HCT116 (cell line): ENCODE results near the gene APOBEC3F. TPM values are rescaled to one million over a fixed set of nuclear protein-coding genes. Genes with fewer than 3 reads are reported as not detected.
"Not testable (repeated sequence)": the region's sequence is repeated elsewhere in the genome, so short reads cannot be mapped to it uniquely, and the experiment has no call there.

Source experiments
- ATAC-seq: fragments of 200-7000 bp; cut with Tn5 transposase; 2 replicates; pipeline ENCODE4 v1.9.1; 2020; ENCODE audit warnings: mild to moderate bottlenecking, moderate library complexity
- BruUV-seq: library from RNA; stranded (reverse); fragments of 400-500 nt; replicated peaks from 2 replicates; lab custom pipeline; 2021; lab: Mats Ljungman, UMichigan
- CTCF ChIA-PET: fragments of 300-600 bp; sonication (Branson Sonifier 250); formaldehyde crosslinking; loops from one replicate; lab custom pipeline; 2021; ENCODE audit warnings: antibody characterized with exemption; lab: Charles Lee
- POLR2A ChIA-PET: fragments of 300-600, 350-600 bp; sonication (Branson Sonifier 250); formaldehyde crosslinking; loops from one replicate; lab custom pipeline; 2021; ENCODE audit warnings: antibody characterized with exemption; lab: Charles Lee
- RAD21 ChIA-PET, 2 experiments: fragments of 300-600 bp; sonication (Branson Sonifier 250); formaldehyde crosslinking; loops; one replicate each; lab custom pipeline; 2023; ENCODE audit warnings: low total read pairs in 2 of 2; ENCODE audit not compliant: uncharacterized antibody in 2 of 2, unreplicated experiment in 2 of 2, low non-redundant PET in 1 of 2; lab: Charles Lee
- DNase-seq: peaks from one replicate; pipeline ENCODE4 v3.0.0-alpha.2; 2010; ENCODE audit warnings: low read depth, low spot score
- H2AFZ ChIP-seq: fragments of 200-600 bp; shearing (Covaris generic), sonication (generic); 2 replicates; pipeline ENCODE4 v1.6.1; 2017; ENCODE audit warnings: low read depth, mixed run types, mixed read lengths, antibody characterized with exemption, low read length; ENCODE audit not compliant: poor library complexity, severe bottlenecking
- H3K27ac ChIP-seq: 2 replicates; pipeline ENCODE4 v1.5.1; 2012; ENCODE audit warnings: low read depth, low read length
- H3K27me3 ChIP-seq: fragments of 200-600 bp; sonication (generic); 2 replicates; pipeline ENCODE4 v1.6.1; 2016; ENCODE audit warnings: mixed run types, low read length, mixed read lengths; ENCODE audit not compliant: insufficient read depth
- H3K36me3 ChIP-seq, 2 experiments: fragments of 200-500 bp in 1 of 2; fragments of 200-600 bp in 1 of 2; sonication (Bioruptor generic) in 1 of 2; sonication (generic) in 1 of 2; 2 replicates each; pipeline versions ENCODE4 v1.5.1 to v1.6.1; 2014 to 2016; ENCODE audit warnings: low read length in 2 of 2, inconsistent platforms in 1 of 2, mixed read lengths in 1 of 2, mixed run types in 1 of 2; ENCODE audit not compliant: insufficient read depth in 2 of 2, control insufficient read depth in 1 of 2
- H3K4me1 ChIP-seq, 2 experiments: fragments of 200-600 bp in 1 of 2; sonication (generic) in 1 of 2; 2 replicates each; pipeline versions ENCODE4 v1.5.1 to v1.6.1; 2012 to 2017; ENCODE audit warnings: low read length in 2 of 2, inconsistent platforms in 1 of 2, mild to moderate bottlenecking in 1 of 2, mixed read lengths in 1 of 2, mixed run types in 1 of 2, moderate library complexity in 1 of 2; ENCODE audit not compliant: insufficient read depth in 2 of 2, control insufficient read depth in 1 of 2
- H3K4me2 ChIP-seq: fragments of 200-600 bp; sonication (generic); 2 replicates; pipeline ENCODE4 v1.6.1; 2017; ENCODE audit warnings: mixed run types, low read length, mixed read lengths
- H3K4me3 ChIP-seq, 2 experiments: fragments of 200-600 bp in 1 of 2; sonication (generic) in 1 of 2; replicated peaks in 1 of 2; 2 replicates each; pipeline ENCODE4 v1.5.1; 2011 to 2016; ENCODE audit warnings: low read length in 2 of 2, control low read depth in 1 of 2, low read depth in 1 of 2, mild to moderate bottlenecking in 1 of 2, mixed read lengths in 1 of 2, mixed run types in 1 of 2
- H3K79me2 ChIP-seq: fragments of 200-600 bp; sonication (generic); 2 replicates; pipeline ENCODE4 v1.6.1; 2017; ENCODE audit warnings: mild to moderate bottlenecking, mixed run types, low read length, moderate library complexity, mixed read lengths; ENCODE audit not compliant: insufficient read depth
- H3K9ac ChIP-seq: fragments of 200-600 bp; sonication (generic); 2 replicates; pipeline ENCODE4 v1.6.1; 2016; ENCODE audit warnings: low read length, mixed read lengths
- H3K9me2 ChIP-seq: fragments of 200-600 bp; sonication (generic), shearing (Covaris generic); 2 replicates; pipeline ENCODE4 v1.6.1; 2017; ENCODE audit warnings: mixed run types, mild to moderate bottlenecking, moderate library complexity; ENCODE audit not compliant: insufficient read depth
- H3K9me3 ChIP-seq, 2 experiments: fragments of 200-500 bp in 1 of 2; fragments of 200-600 bp in 1 of 2; sonication (Bioruptor generic) in 1 of 2; sonication (generic) in 1 of 2; 2 replicates each; pipeline ENCODE4 v1.6.1; 2014 to 2017; ENCODE audit warnings: low read length in 2 of 2, mixed read lengths in 2 of 2, inconsistent platforms in 1 of 2, low read depth in 1 of 2, mild to moderate bottlenecking in 1 of 2, mixed run types in 1 of 2, moderate library complexity in 1 of 2; ENCODE audit not compliant: control insufficient read depth in 1 of 2, insufficient read depth in 1 of 2
- H4K20me1 ChIP-seq: fragments of 200-600 bp; sonication (generic), shearing (Covaris generic); 2 replicates; pipeline ENCODE4 v1.6.1; 2017; ENCODE audit warnings: mixed run types, mild to moderate bottlenecking, moderate library complexity; ENCODE audit not compliant: insufficient read depth
- EGR1 ChIP-seq: IDR thresholded peaks from 2 replicates; pipeline ENCODE4 v1.6.1; 2012; ENCODE audit warnings: low read depth
- ELF1 ChIP-seq: IDR thresholded peaks from 2 replicates; pipeline ENCODE4 v1.6.1; 2012; ENCODE audit warnings: low read depth, borderline replicate concordance
- EZH2 ChIP-seq: fragments of 200-600 bp; sonication (generic); IDR thresholded peaks from 2 replicates; pipeline ENCODE4 v1.6.1; 2017; ENCODE audit warnings: antibody characterized with exemption, mixed run types
- EZH2phosphoT487 ChIP-seq: fragments of 200-600 bp; IDR thresholded peaks from 2 replicates; pipeline ENCODE4 v1.6.1; 2018; ENCODE audit warnings: antibody characterized with exemption, borderline replicate concordance
- FOSL1 ChIP-seq: IDR thresholded peaks from 2 replicates; pipeline ENCODE4 v1.6.1; 2012; ENCODE audit warnings: low read depth
- POLR2AphosphoS5 ChIP-seq: IDR thresholded peaks from 2 replicates; pipeline ENCODE4 v1.6.1; 2011; ENCODE audit warnings: mild to moderate bottlenecking, low read depth, low read length, moderate library complexity
- RAD21 ChIP-seq: IDR thresholded peaks from 2 replicates; pipeline ENCODE4 v1.6.1; 2012; ENCODE audit warnings: low read depth, mild to moderate bottlenecking
- SIN3A ChIP-seq: IDR thresholded peaks from 2 replicates; pipeline ENCODE4 v1.6.1; 2012; ENCODE audit warnings: low read depth
- YY1 ChIP-seq: IDR thresholded peaks from 2 replicates; pipeline ENCODE4 v1.6.1; 2011; ENCODE audit warnings: low read length, low read depth, moderate library complexity, mild to moderate bottlenecking; ENCODE audit not compliant: insufficient replicate concordance; ENCODE audit errors: extremely low read depth
- ZFX ChIP-seq: fragments of 450-650 bp; IDR thresholded peaks from 2 replicates; pipeline ENCODE4 v1.6.1; 2017
- ZNF274 ChIP-seq: fragments of 200-500 bp; sonication (Bioruptor generic); IDR thresholded peaks from 2 replicates; pipeline ENCODE4 v1.6.1; 2014; ENCODE audit warnings: mild to moderate bottlenecking, low read depth, low read length, inconsistent platforms
- intact Hi-C: fragments of 100-400 bp; cut with micrococcal nuclease; formaldehyde crosslinking; loops from 2 replicates; pipeline ENCODE4 v1.10.0; 2022
- total RNA-seq: library from RNA; stranded (reverse); gene quantifications from one replicate; pipeline ENCODE4 v1.2.1, GENCODE V29; 2021; ENCODE audit not compliant: unreplicated experiment
- TF ChIP-seq, protein P1 (sequence below): IDR thresholded peaks from 2 replicates; pipeline ENCODE4 v1.6.1; 2012
- TF ChIP-seq, protein P2 (sequence below): IDR thresholded peaks from 2 replicates; pipeline ENCODE4 v1.6.1; 2011; ENCODE audit warnings: mild to moderate bottlenecking, low read length, moderate library complexity; ENCODE audit not compliant: insufficient replicate concordance; ENCODE audit errors: extremely low read depth
- TF ChIP-seq, protein P3 (sequence below), 3 experiments: fragments of 200-600 bp in 1 of 3; sonication (generic) in 1 of 3; IDR thresholded peaks in 2 of 3; conservative IDR thresholded peaks in 1 of 3; 2 replicates each; pipeline ENCODE4 v1.5.1; 2012 to 2017; ENCODE audit warnings: low read depth in 2 of 3, low read length in 2 of 3, antibody characterized with exemption in 1 of 3, borderline replicate concordance in 1 of 3, control low read depth in 1 of 3, mild to moderate bottlenecking in 1 of 3, mixed read lengths in 1 of 3, mixed run types in 1 of 3, moderate library complexity in 1 of 3; ENCODE audit not compliant: insufficient read depth in 1 of 3
- TF ChIP-seq, protein P4 (sequence below): IDR thresholded peaks from 2 replicates; pipeline ENCODE4 v1.6.1; 2012

APOBEC3F gene
- total RNA-seq, 1 experiment from 2014 or later, result 11.1 TPM

DNA sequence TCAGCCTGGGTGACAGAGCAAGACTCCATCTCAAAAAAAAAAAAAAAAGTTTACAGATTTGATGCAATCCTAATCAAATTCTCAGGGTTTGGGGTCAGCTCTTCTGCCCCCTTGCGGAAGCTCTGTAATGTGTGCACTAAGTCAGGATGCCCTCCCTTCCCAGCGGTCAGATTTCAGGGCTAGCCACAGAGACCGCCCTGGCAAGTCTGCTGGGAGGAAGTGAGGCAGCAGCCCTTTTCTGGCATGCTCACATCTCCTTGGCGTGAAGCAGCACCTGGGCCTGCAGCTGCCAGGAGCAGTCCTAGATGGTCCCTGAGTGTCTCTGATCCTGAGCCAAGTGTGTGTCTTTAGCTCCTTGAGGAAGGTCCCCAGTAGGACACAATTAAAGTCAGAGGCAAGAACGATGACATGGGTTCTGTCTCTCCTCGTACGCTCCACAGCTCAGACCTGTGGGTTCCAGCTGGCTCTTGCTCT lies 37.5 kb upstream of the APOBEC3F start (continued):
- TF ChIP-seq, protein P1, sequence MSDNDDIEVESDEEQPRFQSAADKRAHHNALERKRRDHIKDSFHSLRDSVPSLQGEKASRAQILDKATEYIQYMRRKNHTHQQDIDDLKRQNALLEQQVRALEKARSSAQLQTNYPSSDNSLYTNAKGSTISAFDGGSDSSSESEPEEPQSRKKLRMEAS, result peak; percentile 75
- no peak for TF ChIP-seq EZH2
- no peak for TF ChIP-seq ZFX
- peak; percentile 86 for TF ChIP-seq RAD21

DNA sequence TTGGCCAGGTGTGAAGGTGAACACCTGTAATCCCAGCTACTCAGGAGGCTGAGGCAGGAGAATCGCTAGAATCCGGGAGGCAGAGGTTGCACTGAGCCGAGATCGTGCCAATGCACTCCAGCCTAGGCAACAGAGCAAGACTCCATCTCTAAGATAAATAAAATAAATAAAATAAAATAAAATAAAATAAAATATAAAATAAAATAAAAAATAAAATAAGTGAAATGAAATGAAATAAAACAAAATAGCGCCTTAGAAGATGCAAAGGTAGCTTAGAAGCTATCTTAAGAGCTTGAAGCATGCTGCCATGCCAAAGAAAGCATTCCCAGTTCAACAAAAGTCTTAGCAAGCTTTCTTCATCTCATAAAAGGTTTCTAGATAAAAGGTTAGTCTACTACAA lies 33.5 kb upstream of the APOBEC3F start:
- H3K79me2 ChIP-seq, result no peaks in the 10 kb centered on the region
- no peaks in the 10 kb centered on the region for H4K20me1 ChIP-seq
- DNase-seq (no peak), ATAC-seq (no peak)
- H2AFZ ChIP-seq, result no peak overlapping the region
- H3K27me3 ChIP-seq, result no peaks in the 10 kb centered on the region
- no TSS peak for BruUV-seq
- ChIA-PET RAD21 (no interaction called here), POLR2A (no interaction called here), CTCF (interaction anchor here (0.6 to 1.0 kb wide), 3 partner anchors 29 to 137 kb away, joined by 3 to 5 read pairs (median 5); no protein-coding TSS in a partner anchor)
- H3K9me2 ChIP-seq, result no peaks in the 10 kb centered on the region
- no peak overlapping the region for H3K4me2 ChIP-seq
- no peak overlapping the region for H3K4me3 ChIP-seq
- no peak overlapping the region for H3K9ac ChIP-seq
- H3K27ac ChIP-seq, result no peak overlapping the region
- H3K9me3 ChIP-seq, result no peaks in the 10 kb centered on the region
- TF ChIP-seq EGR1, result no peak
- no peak for TF ChIP-seq EZH2phosphoT487
- no peak for TF ChIP-seq POLR2AphosphoS5
- TF ChIP-seq RAD21, result no peak
- no peak for TF ChIP-seq FOSL1
- TF ChIP-seq YY1, result no peak
- TF ChIP-seq, protein P2, sequence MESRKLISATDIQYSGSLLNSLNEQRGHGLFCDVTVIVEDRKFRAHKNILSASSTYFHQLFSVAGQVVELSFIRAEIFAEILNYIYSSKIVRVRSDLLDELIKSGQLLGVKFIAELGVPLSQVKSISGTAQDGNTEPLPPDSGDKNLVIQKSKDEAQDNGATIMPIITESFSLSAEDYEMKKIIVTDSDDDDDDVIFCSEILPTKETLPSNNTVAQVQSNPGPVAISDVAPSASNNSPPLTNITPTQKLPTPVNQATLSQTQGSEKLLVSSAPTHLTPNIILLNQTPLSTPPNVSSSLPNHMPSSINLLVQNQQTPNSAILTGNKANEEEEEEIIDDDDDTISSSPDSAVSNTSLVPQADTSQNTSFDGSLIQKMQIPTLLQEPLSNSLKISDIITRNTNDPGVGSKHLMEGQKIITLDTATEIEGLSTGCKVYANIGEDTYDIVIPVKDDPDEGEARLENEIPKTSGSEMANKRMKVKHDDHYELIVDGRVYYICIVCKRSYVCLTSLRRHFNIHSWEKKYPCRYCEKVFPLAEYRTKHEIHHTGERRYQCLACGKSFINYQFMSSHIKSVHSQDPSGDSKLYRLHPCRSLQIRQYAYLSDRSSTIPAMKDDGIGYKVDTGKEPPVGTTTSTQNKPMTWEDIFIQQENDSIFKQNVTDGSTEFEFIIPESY, result no peak
- no peak for TF ChIP-seq ELF1
- TF ChIP-seq, protein P3, sequence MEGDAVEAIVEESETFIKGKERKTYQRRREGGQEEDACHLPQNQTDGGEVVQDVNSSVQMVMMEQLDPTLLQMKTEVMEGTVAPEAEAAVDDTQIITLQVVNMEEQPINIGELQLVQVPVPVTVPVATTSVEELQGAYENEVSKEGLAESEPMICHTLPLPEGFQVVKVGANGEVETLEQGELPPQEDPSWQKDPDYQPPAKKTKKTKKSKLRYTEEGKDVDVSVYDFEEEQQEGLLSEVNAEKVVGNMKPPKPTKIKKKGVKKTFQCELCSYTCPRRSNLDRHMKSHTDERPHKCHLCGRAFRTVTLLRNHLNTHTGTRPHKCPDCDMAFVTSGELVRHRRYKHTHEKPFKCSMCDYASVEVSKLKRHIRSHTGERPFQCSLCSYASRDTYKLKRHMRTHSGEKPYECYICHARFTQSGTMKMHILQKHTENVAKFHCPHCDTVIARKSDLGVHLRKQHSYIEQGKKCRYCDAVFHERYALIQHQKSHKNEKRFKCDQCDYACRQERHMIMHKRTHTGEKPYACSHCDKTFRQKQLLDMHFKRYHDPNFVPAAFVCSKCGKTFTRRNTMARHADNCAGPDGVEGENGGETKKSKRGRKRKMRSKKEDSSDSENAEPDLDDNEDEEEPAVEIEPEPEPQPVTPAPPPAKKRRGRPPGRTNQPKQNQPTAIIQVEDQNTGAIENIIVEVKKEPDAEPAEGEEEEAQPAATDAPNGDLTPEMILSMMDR (IDR thresholded peaks at IDR 0.05 in 2 of 3, conservative IDR thresholded peaks at IDR 0.05 in 1 of 3; ENCODE audit: borderline replicate concordance in 1 of 3, insufficient read depth in 1 of 3, low read depth in 2 of 3, low read length in 2 of 3), result no peak
- TF ChIP-seq ZNF274, result no peak
- TF ChIP-seq, protein P4, sequence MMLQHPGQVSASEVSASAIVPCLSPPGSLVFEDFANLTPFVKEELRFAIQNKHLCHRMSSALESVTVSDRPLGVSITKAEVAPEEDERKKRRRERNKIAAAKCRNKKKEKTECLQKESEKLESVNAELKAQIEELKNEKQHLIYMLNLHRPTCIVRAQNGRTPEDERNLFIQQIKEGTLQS, result no peak
- no peak for TF ChIP-seq ZFX
- TF ChIP-seq SIN3A, result no peak
- peaks cover 7 to 13% of the 10 kb centered on the region in 2 experiments; a peak in 3 of 4 replicates for H3K4me1 ChIP-seq
- intact Hi-C loops, result loop anchor here (1.0 to 5.0 kb wide), 2 partner anchors 111 to 300 kb away; no protein-coding TSS in a partner anchor
- no peaks in the 10 kb centered on the region for H3K36me3 ChIP-seq

DNA sequence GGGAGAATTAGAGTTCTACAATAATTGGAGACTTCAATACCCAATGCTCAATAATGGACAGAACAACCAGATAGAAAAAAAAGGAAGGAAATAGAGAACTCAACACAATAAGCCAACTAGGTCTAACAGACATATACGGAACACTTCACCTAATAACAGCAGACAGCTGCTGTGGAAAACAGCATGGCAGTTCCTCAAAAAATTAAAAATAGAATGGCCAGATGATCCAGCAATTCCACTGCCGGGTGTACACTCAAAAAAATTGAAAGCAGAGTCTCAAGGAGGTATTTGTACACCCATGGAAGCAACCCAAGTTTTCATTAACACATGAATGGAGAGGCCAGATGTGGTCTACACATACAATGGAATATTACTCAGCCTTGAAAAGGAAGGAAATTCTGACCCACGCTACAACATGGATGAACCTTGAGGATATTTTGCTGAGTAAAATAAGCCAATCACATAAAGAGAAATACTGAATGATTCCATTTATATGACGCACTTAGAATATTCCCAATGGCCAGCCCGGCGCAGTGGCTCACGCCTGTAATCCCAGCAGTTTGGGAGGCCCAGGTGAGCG lies 32.3 kb upstream of the APOBEC3F start:
- H2AFZ ChIP-seq, DNase-seq, CTCF ChIA-PET, H3K9me2 ChIP-seq, BruUV-seq, ATAC-seq, POLR2A ChIA-PET, H3K36me3 ChIP-seq, H3K9me3 ChIP-seq, H3K27me3 ChIP-seq, H3K27ac ChIP-seq, H3K79me2 ChIP-seq, H3K9ac ChIP-seq, H3K4me1 ChIP-seq, H4K20me1 ChIP-seq, H3K4me2 ChIP-seq, H3K4me3 ChIP-seq, RAD21 ChIA-PET: not testable (repeated sequence)
- intact Hi-C loops, result loop anchor here (5.0 kb wide), 1 partner anchor 299 kb away; no protein-coding TSS in a partner anchor
